GM21447 (cell line): Measurements from ENCODE around the gene GRAMD1C.
"Not testable (repeated sequence)": the region's sequence is repeated elsewhere in the genome, so short reads cannot be mapped to it uniquely, and the experiment has no call there.

Source experiments
- ATAC-seq: cut with Tn5 transposase; IDR thresholded peaks from one replicate; pipeline ENCODE4 v1.9.1; 2021; ENCODE audit not compliant: unreplicated experiment

Gene GRAMD1C

GRCh38 chr3:113838631-113839209, at the start of gene GRAMD1C:
Gene GRAMD1C (plus strand): TSS chr3:113838788. CDS start chr3:113838910, 122 bp downstream.
- ATAC-seq: peak; percentile 96

- no peak for ATAC-seq
Observed at GRCh38 chr3:113791381-113791780, 47.2 kb upstream of the GRAMD1C start.

- no peak for ATAC-seq
Observed at GRCh38 chr3:113794526-113794925, 44.1 kb upstream of the GRAMD1C start.

- ATAC-seq: no peak
Observed at GRCh38 chr3:113795693-113796092, 42.9 kb upstream of the GRAMD1C start.

- peak; percentile 72 for ATAC-seq
Observed at GRCh38 chr3:113802795-113803455, 35.7 kb upstream of the GRAMD1C start.

- ATAC-seq: peak; percentile 60
Observed at GRCh38 chr3:113804661-113805060, 33.9 kb upstream of the GRAMD1C start.

GRCh38 chr3:113805249-113805648, 33.3 kb upstream of the GRAMD1C start:
- ATAC-seq: no peak

GRCh38 chr3:113812854-113813253, 25.7 kb upstream of the GRAMD1C start:
- no peak for ATAC-seq

- ATAC-seq: no peak
Observed at GRCh38 chr3:113819866-113820265, 18.7 kb upstream of the GRAMD1C start.

- ATAC-seq: peak; percentile 73
Observed at GRCh38 chr3:113825090-113825489, 13.5 kb upstream of the GRAMD1C start.

GRCh38 chr3:113828600-113828999, 10.0 kb upstream of the GRAMD1C start:
- ATAC-seq: peak; percentile 35

- ATAC-seq: no peak
Observed at GRCh38 chr3:113829576-113830354, 8.8 kb upstream of the GRAMD1C start.

- ATAC-seq: no peak
Observed at GRCh38 chr3:113831103-113831355, 7.6 kb upstream of the GRAMD1C start.

- ATAC-seq: peak; percentile 35
Observed at GRCh38 chr3:113832477-113833164, 6.0 kb upstream of the GRAMD1C start.

GRCh38 chr3:113834983-113835382, 3.6 kb upstream of the GRAMD1C start:
- ATAC-seq: no peak

GRCh38 chr3:113839551-113839950, 963 bp downstream of the GRAMD1C start:
- ATAC-seq: no peak

GRCh38 chr3:113844622-113845222, 6.1 kb downstream of the GRAMD1C start:
- ATAC-seq: no peak

GRCh38 chr3:113847247-113847646, 8.7 kb downstream of the GRAMD1C start:
- no peak for ATAC-seq

GRCh38 chr3:113847664-113848461, 9.3 kb downstream of the GRAMD1C start:
- no peak for ATAC-seq

GRCh38 chr3:113849071-113849470, 10.5 kb downstream of the GRAMD1C start:
- ATAC-seq: not testable (repeated sequence)
